ENCODE measurements around the gene RET.

Gene RET

GRCh38 chr10:43084812-43085211, 7.9 kb downstream of the RET start:
- CTCF ChIA-PET = no interaction called here

GRCh38 chr10:43086321-43086942, 9.6 kb downstream of the RET start:
- DNase-seq (ENCODE audit: low read depth, low spot score) = no peak
- ChIA-PET POLR2A (no interaction called here), CTCF (no interaction called here)
- H3K4me3 ChIP-seq (ENCODE audit: low read depth, low read length) = no peak overlapping the region
- TF ChIP-seq CTCF (IDR thresholded peaks at IDR 0.05; ENCODE audit: insufficient read depth, low read length, missing control alignments) = no peak

More at GRCh38 chr10:43084812-43085211, 7.9 kb downstream of the RET start:
- H3K4me3 ChIP-seq (ENCODE audit: low read depth, low read length) = no peak overlapping the region
- POLR2A ChIA-PET = no interaction called here
- no peak for TF ChIP-seq CTCF (IDR thresholded peaks at IDR 0.05; ENCODE audit: insufficient read depth, low read length, missing control alignments)
- no peak for DNase-seq (ENCODE audit: low read depth, low spot score)

GRCh38 chr10:43089519-43089918, 12.7 kb downstream of the RET start:
- TF ChIP-seq CTCF (IDR thresholded peaks at IDR 0.05; ENCODE audit: insufficient read depth, low read length, missing control alignments) = no peak
- no peak for DNase-seq (ENCODE audit: low read depth, low spot score)
- POLR2A ChIA-PET = no interaction called here
- CTCF ChIA-PET = no interaction called here
- no peak overlapping the region for H3K4me3 ChIP-seq (ENCODE audit: low read depth, low read length)

GRCh38 chr10:43090188-43090587, 13.3 kb downstream of the RET start:
- DNase-seq (ENCODE audit: low read depth, low spot score) = no peak
- no peak for TF ChIP-seq CTCF (IDR thresholded peaks at IDR 0.05; ENCODE audit: insufficient read depth, low read length, missing control alignments)
- CTCF ChIA-PET = no interaction called here

GRCh38 chr10:43090664-43091063, 13.8 kb downstream of the RET start:
- POLR2A ChIA-PET = no interaction called here
- CTCF ChIA-PET = no interaction called here
- H3K4me3 ChIP-seq (ENCODE audit: low read depth, low read length) = no peak overlapping the region
- TF ChIP-seq CTCF (IDR thresholded peaks at IDR 0.05; ENCODE audit: insufficient read depth, low read length, missing control alignments) = no peak
- no peak for DNase-seq (ENCODE audit: low read depth, low spot score)

More at GRCh38 chr10:43090188-43090587, 13.3 kb downstream of the RET start:
- POLR2A ChIA-PET = no interaction called here
- H3K4me3 ChIP-seq (ENCODE audit: low read depth, low read length) = no peak overlapping the region

GRCh38 chr10:43091846-43092245, 15.0 kb downstream of the RET start:
- no peak overlapping the region for H3K4me3 ChIP-seq (ENCODE audit: low read depth, low read length)
- POLR2A ChIA-PET = no interaction called here
- no peak for TF ChIP-seq CTCF (IDR thresholded peaks at IDR 0.05; ENCODE audit: insufficient read depth, low read length, missing control alignments)
- DNase-seq (ENCODE audit: low read depth, low spot score) = no peak
- CTCF ChIA-PET = no interaction called here
